HG03039 (cell line): ENCODE results near the gene MR1.

Source experiments
- ATAC-seq: cut with Tn5 transposase; IDR thresholded peaks from one replicate; pipeline ENCODE4 v1.9.1; 2021; ENCODE audit warnings: mild to moderate bottlenecking, moderate library complexity; ENCODE audit not compliant: unreplicated experiment

The MR1 gene

DNA sequence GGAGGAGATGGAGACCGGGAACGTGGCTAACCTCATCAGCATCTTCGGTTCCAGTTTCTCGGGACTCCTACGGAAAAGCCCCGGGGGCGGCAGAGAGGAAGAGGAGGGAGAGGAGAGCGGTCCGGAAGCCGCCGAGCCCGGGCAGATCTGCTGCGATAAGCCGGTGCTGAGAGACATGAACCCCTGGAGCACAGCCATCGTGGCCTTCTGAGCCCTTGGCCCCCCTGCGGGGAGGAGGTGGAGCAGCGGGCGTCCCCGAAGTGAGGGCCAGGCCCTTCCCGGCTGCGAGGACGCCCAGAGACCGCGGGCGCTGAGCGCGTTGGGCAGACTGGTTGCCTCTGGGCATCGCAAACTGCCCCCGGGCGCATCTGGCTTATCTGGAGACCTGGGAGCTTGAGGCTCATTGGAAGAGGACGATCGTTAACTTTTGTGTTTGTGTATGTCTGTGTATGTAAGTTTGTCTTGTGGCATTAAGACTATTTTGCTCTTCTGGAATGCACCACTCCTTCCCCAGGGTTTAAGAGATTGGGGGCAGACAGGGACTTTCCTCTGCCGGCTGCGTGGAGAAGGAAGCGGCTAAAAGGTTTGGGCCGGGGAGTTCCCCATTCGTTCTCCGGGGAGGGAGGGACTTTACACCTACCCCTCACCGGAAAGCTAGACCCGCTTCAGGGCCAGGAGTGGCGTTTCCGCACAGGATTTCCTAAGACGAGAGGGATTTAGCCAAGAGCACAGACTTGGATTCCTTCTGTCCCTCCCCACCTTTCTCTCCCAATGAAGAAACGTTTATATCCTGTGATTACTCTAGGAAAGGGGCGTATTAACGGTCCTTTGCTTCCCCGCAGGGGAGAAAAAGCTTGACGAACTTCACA, 56.1 kb downstream of the MR1 start:
- peak; percentile 13 for ATAC-seq

GRCh38 chr1:181090641-181091126, 56.9 kb downstream of the MR1 start:
- ATAC-seq = no peak

DNA sequence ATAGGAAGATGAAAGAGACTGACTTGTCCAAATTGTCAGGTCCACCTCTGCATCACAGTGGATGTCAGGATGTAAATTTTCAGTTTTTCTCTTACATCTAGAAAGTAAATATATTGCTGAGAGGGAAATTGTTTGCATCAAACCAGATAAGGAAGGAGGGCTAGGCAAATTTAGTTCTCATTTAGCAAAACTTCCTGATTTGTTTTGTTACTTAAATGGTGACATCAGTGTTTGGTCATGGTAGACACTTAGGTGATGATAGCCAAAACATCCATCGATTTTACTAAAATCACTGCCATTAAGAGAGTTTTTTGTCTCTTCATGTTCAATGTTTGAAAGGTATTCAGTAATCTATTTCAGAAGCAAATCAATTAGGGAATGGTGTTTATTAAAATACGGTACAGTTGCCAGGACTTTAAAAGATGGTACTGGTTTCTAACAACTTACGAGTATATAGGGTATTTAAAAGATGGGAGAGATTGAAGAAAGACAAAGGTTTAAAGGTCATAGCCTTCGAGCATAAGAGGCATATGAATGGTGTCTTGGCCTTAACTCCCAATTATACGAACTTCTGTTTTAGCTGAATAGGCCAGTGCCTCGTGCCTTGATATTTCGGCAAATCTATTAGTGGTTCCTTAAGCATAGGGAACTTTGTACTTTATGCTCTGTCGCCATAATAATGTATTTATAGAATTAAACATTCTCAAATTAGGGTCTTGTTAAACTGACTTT, 57.7 kb downstream of the MR1 start:
- ATAC-seq = no peak

- no peak for ATAC-seq
Observed at GRCh38 chr1:181092056-181092455, 58.3 kb downstream of the MR1 start.

DNA sequence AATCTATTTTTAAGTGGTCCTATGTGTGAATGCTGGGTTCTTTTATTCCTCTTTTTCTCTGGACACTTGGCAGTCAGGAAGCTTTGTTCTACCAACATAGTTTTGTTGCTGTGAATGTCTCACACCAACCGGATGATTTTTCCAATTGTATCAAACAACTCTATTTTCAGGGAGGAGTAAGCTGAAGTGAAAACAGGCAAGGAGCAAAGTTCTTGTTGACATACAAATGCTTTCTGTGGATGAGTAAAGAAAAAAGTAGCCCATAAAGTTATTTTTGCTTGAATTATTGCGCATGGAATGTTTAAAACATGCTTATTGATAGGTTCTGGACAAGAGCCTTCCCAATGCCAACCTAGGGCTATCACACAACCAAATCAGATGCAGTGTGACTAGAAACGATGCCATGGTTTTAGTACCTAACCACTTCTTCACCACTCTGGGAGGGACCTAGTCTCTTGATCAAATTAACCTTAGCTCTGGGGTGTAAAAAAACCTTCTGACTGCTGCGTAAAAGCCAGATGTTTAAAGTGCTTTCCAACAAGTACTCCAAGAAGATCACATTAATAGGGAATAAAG, 59.2 kb downstream of the MR1 start:
- ATAC-seq = no peak

DNA sequence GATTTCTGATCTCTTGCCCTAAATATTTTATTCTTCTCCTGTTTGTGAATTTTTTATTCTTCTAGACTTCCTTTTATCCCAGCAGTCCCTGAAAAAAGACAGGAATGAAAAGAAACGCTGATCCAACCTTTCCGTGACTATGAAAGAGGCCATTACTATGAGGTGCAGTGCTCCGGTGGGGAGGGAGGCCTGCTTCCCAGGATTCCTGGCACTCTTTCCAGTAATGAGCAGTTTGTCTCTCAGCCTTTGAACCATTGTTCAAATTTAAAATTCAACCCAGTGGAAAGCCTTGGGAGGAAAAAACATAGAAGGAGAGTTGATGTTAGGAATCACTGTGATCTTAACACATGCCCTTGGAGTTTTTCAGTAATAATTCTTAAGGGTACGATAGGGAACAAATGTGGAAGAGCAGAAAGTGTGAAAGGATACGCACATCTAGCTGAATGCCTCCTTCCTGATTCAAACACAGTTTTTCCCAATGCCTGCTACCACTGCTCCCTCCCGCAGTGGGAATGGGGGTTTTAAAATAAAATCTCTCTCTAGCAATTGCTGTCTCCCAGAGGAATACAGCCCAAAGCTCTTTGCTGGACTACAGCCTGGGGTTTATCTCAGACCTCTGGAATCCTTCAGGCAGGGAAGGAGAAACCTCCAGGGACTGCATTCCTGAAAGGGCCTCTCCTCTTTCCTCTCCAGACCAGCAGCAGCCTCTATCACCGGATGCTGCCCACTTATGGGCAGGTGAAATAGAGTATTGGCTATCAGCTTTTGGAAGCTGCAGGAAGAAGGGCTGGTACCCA, 60.8 kb downstream of the MR1 start:
- ATAC-seq = no peak

- ATAC-seq = no peak
Observed at GRCh38 chr1:181095260-181095659, 61.5 kb downstream of the MR1 start.

- ATAC-seq = no peak
Observed at GRCh38 chr1:181095763-181096184, 62.0 kb downstream of the MR1 start.

- no peak for ATAC-seq
Observed at GRCh38 chr1:181097242-181097641, 63.5 kb downstream of the MR1 start.

- peak; percentile 57 for ATAC-seq
Observed at GRCh38 chr1:181099152-181100014, 65.6 kb downstream of the MR1 start.

GRCh38 chr1:181100015-181100905, 66.5 kb downstream of the MR1 start:
- ATAC-seq = no peak

GRCh38 chr1:181100934-181101333, 67.2 kb downstream of the MR1 start:
- ATAC-seq = no peak

DNA sequence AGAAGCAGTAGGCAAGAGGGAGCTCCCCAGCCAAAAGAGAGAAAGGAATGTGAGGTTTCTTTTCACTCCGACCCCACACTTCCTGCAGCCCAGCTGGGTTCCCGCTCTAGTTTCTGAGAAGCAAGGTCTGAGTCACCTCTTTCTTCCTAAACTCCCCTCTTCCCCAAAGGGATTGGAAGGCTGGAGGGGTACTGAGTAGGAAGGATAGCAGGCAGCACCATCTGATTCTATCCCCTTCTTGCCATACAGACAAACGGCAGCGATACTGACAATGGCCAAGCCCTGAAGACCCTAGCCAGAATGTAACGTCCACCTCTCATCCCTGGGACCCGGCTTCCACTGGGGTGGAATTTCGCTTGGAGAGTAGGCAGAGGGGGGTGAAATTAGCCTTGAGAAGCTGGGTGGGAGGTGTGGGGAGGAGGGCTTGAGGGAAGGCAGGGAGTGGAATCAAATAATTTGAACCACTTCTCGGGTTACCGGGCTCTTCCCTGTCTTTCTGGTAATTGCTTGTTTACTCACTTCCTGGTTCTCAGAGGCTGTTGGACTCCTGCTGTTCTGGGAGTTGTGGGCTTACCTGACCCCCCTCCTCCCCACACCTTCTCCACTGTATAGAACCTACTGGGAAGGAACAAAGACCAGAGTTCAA, 67.9 kb downstream of the MR1 start:
- no peak for ATAC-seq

DNA sequence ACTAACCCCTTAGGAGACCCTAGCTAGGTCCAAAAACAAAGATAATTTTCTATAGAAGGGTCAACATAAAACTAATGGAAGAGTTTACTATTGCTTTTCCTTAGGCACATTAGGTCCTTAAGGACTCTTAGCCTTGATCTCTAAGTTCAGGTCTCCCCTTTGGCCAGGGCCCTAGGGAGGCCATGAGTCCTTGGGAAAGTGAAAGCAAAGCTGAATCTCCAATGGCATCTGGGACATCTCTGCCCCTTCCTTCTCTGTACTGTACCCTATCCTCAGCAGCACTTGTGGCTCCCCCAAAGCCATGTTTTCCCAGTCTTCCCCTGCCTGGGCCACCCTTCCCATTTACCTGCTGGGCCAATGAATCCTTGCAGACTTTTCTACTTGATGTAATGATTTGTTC, 69.1 kb downstream of the MR1 start:
- no peak for ATAC-seq

DNA sequence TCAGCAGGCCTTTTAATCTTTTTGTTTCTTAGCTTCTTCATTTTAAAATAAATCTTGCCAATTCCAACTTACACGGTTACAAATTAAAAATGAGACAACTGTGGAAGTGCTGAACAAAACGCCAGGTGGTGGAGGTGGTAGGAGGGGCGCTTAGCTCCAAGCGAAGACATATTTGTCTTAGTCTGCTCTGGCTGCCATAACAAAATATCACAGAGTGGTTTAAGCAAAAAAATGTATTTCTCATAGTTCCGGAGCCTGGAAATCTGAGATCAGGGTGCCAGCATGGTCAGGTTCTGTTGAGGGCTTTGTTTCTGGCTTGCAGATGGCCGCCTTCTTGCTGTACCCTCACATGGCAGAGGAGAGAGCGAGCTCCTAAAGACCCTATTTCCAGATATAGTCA, 69.6 kb downstream of the MR1 start:
- no peak for ATAC-seq

- no peak for ATAC-seq
Observed at GRCh38 chr1:181104042-181104789, 70.4 kb downstream of the MR1 start.

DNA sequence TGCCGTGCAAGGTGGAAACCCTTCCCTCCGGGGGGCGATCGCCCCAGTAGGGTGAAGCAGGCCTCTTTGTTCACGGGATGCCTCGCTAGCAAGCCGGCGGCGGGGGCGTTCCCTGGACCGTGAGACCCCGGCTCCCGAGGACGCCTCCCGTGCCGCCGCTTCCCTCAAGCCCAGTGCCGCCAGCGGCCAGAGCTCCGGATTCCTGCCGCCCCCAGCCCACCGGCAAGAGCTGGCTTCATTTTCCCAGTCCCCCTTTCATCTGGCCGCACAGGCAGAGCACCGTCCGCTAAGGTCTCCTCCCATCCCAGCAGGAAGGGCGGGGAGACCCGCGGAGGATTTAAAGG, 71.0 kb downstream of the MR1 start:
- peak; percentile 19 for ATAC-seq
